Inflammatory macrophage treated with lipopolysaccharide for 1 hour (primary cell): ENCODE data around the gene KDM4C.

Experiments used
- DNase-seq, 2 donors: peaks; one replicate each; pipeline ENCODE4 v3.0.0-alpha.2; 2020 to 2022

Gene KDM4C

DNA sequence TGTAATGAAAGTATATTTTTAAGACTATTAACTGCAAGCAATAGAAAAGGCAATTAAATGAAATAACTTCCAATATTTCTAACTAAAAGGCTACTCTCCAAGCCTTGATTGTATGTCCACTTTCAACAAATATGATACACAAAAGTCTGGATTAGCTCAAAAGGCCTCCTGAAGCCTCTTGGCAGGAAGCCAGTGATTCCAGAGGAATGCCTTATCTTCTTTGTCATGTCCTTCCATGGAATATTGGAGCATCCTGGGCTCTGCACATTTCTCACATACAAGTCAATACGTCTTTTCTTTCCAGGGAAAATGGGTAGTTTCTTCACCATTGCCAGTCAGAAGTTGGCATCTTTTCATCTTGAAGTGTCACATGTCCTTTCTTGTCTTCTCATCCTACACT lies 357.8 kb downstream of the KDM4C start:
- DNase-seq: no peak

DNA sequence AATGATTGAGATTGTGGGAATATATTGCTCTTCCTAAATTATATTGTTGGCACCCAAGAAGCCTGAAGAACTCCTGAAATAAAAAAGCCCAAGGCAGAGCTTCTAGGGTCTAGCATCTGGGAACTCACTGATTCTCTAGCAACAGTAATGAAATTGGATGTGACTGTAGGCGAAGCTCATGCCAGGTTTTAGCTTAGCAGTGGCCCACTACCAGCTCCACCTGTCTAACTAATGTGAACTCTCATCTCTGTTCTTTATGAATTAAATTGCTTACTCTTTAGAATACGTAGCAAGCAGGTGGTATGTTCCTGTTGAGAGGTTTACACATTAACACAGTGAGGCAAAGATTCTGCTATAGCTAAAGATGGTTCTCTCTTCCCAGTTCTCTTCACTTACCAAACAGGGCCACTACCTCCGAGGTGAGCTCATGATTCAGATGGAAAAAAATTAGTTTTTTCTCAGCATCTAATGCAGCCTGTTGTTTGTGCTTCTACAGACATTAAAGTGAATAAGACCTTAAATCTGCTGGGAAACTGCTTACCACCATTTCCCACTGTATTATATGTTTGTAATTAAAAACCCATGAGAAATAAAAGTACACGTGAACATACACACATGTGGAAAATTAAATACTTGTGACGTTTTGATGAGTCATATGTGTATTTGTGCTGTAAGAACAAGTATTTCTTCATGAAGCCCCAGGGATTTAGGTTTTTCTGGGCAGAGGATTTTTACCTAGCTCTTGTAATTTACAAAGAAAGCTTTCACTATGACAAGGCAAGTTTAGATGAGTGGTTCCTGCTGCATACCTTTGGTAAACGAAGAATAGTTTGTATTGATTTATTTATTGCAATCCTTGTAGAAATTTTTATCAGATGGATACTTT lies 360.1 kb downstream of the KDM4C start:
- no peak for DNase-seq

DNA sequence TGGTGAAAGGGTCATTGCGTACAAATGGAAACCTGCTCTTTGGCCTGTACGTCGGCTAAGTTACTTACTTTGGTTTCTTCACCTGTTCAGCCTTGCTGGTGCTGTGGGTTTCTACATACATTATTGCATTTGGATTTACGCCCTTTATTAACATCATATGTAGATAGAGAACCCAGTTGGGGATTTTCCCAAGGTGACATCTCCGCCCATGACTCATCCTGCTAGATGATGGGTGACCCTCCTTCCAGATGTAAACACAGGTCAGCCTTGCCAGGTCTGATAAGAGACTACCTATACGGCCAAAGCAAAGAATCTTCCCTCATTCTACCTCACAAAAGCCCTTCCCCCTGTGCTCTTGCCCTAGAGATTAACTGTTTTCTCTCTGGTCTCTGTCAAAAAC lies 360.9 kb downstream of the KDM4C start:
- DNase-seq: no peak

DNA sequence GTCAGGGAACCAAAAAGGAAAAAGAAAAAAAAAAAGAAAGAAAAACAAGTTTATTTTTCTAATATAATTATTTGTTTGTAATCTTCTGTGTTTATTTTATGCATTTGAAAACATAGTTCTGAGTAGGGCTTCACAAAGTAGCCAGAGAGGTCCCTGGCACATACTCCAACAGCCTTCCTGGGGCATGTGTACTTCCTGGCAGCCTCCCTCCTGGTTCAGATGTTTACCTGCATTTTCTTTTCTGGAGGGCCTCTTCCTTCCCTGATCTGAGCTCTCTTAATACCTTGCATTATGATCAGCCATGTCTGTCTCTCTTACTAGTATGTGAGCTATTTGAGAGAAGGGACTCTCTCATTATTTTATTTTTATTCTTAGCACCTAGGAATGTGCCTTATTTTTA lies 361.8 kb downstream of the KDM4C start:
- no peak for DNase-seq

DNA sequence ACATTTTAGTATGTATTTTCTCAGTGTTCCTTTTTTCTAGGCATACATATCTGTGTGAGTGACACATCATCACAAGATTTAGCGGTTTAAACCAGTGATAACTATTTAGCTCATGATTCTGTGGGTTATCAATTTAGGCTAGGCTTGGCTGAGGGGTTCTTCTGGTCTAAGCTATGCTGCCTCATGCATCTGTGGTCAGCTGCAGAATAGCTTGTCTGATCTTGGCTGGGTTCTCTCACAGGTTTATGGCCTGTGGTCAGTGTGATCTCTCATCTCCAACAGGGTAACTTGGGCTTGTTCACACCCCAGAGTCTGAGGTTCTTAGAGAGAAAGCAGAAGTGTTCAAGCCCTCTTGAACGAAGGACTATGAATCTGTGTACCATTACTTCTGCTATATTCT lies 363.3 kb downstream of the KDM4C start:
- peak in 1 of 2 donors; percentile 1 for DNase-seq

DNA sequence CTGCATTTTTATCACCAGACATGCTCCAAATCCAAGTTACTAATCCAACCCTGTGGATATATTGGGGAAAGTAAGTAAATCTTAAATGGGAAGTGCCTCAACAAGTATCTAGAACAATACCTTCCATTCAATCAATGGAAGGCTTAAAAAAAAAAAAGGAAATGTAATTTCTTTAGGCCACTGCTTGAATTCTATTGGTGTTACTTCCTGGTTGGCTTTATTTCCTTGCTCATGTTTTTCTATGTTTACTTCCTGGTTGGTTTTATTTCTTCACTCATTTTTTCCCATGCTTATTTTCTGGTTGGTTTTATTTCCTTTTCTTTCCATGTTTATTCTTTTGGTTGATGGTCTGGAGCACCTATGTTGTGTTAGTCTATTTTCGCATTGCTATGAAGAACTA lies 363.9 kb downstream of the KDM4C start:
- no peak for DNase-seq

DNA sequence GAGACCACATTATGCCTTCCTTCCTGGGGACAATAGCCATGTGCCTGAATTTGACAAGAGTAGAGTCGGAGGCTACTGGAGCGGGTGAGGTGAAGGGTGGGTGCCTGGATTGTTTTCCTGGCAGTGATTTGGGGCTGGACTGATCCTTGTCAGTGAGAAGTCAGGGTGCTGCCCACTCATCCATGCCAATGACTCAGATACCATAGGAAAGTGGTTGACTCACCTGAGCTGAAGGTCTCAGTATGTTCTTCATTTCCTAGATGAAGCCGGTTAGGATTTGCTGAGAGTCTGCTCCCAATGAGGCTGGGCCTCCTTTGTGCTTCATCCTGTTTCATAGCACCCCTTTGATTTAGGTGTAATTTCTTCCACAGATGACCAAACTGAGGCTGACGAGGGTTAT lies 366.0 kb downstream of the KDM4C start:
- DNase-seq: no peak

DNA sequence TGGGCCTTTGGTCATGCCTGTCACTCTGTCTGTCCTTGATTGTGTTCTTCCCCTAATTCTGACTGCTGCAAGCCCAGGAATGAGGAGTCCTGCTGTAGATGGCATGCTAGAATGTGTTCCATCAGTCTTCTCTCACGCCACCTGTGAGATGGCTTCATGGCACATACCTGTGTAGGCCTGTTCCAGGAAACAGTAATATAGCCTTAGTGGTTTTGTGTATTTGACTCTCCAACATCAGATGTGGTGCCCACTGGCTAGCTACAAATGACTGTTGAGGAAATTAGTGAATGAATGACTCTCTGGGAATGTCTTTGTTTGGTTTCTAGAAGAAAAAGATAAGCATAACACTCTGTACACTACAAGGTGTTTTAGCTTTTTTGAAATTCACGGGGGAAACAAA lies 367.5 kb downstream of the KDM4C start:
- no peak for DNase-seq

DNA sequence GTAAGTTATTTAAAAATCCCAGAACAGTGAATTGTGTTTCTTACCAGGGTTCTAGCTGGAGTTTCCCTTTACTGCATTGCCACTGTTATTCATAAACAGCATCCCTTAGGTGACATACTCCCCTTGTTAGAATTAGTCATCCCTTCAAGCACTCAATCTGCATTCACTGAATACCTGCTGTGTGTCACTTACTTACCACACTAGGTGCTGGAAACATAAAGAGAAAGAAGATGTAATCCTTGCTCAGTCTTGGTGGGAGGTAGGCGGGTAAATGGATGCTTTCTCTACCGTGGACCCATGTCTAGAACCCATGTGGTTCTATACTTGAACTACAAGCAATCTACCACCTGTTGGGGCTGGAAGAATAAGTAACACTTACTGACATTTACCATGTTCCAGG lies 371.6 kb downstream of the KDM4C start:
- no peak for DNase-seq

DNA sequence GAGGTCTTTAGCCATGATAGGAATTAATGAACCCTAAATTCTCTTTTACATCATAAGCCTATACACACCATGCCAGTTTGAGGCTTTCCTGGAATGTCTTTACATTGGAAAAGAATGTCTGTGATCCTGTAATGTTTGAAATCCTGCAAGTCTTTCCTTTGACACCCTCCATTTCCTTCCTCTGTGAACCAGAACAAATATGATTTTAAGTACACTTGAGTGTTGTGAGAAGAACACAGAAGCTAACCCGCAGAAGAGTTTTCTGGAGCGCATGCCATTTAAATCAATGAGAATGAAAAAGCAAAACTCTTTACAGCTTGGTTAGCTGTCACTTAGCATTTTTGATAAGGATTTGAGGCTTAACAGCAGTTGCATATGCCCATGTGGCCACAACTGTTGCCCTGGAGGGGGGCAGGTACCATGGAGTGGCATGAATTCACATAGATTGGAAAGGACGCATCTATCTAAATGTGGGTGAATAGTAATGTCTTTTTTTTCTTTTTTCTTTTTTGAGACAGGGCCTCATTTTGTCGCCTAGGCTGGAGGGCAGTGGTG lies 372.6 kb downstream of the KDM4C start:
- no peak for DNase-seq

DNA sequence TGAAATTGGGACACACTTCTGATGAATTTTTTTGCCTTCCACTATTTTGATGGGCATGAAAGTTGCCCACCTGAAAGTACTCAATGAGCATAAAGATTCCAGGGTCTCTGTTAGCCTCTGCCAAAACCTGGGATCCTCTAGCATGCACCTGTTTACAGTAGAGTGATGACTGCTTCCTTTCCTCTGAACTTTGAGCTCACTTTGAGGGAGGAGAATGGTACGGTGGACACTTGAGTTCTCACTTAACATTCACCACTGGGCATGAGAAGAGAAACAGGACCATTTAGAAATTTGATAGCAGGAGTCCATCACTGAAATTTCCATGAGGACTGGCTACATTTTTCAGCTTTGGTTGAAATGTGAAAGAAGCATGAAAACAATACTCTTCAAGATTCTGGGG lies 374.8 kb downstream of the KDM4C start:
- DNase-seq: no peak

DNA sequence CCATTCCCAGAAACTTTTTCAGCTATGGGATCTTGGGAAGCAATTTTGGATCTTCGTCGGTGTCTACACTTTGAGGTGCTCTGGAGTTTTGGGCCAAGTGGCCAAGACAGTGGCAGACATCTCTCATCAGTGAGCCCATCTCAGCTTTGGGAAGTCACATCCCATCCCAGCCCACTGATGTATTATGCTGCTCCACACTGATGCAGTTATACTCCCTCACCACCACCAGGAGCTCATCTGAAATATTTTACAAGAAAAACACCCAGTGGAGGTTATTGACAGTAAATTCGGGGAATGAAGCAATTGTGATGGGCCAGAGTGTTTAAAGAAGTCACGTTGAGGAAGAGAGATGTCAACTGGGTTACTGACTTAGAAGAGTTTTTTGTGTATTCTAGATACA lies 378.0 kb downstream of the KDM4C start:
- no peak for DNase-seq

DNA sequence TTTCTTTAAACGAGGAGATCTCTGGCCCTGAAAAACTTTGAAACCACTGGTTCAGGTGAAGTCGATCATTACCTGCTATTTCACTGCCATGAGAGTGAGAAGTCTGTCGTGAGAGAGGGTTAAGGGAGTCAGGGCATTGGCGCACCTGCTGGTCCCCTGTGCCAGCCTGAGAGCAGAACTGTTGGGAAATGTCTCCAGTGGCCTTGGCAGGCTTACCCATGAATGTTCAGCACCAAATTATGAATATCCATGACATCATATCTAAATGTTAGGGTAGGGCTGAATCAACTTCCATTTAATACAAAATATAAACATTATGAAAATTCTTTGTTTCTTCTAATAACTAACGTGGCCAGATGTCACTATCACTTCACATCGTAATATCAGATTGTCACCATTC lies 379.3 kb downstream of the KDM4C start:
- DNase-seq: no peak

DNA sequence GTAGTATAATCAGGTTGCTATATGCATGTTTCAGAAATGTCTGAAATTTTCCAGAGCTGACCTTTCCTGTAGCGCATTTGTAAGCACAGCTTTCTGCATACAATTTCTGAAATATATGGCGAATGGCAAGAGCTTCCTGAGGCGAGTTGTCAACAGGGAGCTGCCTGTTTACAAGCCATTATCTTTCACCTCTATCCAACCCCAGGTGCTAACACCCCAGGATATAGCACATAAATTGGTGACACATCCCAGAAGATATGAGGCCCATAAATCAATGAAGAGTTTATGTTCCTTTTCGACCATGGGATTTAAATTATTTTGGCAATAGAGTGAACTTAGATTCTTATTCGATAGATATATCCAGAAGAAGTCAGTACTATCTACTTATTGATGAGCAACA lies 379.8 kb downstream of the KDM4C start:
- no peak for DNase-seq

DNA sequence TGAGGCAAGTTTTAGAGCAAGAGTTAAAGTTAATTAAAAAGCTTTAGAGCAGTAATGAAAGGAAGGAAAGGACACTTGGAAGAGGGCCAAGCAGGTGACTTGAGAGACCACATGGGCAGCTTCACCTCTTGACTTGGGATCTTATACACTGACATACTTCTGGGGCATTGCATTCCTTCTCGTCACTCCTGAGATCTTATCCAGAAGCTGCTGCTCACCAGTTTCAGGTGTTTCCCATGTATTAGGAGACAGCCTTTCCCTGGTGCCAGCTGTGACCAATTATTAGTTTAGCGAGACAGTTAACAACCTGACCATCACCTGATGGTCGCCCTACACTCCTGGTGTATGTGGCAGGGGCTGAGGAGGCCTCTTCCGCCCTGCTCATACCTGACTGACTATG lies 382.1 kb downstream of the KDM4C start:
- no peak for DNase-seq

DNA sequence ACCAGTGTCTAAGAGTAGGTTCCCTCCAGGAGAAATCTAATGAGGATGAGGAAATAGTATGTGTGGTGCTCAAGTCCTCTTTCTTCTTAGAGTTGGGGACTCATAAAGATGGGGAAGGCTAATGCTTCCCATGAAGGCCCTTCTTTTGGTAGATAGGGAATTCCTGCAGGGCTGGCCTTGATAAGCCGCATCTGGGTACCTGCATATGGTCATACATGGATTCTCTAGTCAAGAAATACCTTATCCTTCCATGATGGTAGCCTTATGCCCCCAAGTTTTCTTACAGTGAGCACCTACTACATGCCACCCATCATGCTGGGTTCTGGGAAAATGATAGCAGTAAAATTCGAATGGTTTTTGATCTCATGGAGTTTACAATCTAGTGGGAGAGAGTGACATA lies 382.6 kb downstream of the KDM4C start:
- DNase-seq: no peak

DNA sequence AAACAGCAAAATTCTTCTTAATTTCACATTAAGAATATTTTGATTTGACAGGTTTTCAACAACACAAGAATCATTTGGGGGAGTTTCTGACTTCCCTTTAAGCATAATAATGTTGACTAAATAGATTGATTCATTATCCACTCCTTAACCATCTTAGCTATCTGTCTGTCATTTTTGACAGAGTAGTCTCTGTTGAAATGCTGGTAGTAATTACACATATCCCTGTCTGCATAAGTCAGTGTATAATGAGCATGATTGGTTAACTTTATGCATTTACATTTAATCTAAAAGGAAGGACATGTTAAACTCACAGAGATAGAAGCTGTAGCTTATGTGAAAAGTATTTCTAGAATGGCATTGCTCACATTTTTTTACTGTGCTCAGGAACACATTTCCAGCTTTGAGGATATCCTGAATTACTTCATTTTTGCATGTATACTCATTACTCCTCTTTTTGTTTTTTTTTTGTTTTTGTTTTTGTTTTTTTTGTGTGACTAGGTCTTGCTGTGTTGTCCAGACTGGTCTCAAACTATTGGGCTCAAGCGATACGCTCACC lies 385.9 kb downstream of the KDM4C start:
- peak in 1 of 2 donors; percentile 11 for DNase-seq

DNA sequence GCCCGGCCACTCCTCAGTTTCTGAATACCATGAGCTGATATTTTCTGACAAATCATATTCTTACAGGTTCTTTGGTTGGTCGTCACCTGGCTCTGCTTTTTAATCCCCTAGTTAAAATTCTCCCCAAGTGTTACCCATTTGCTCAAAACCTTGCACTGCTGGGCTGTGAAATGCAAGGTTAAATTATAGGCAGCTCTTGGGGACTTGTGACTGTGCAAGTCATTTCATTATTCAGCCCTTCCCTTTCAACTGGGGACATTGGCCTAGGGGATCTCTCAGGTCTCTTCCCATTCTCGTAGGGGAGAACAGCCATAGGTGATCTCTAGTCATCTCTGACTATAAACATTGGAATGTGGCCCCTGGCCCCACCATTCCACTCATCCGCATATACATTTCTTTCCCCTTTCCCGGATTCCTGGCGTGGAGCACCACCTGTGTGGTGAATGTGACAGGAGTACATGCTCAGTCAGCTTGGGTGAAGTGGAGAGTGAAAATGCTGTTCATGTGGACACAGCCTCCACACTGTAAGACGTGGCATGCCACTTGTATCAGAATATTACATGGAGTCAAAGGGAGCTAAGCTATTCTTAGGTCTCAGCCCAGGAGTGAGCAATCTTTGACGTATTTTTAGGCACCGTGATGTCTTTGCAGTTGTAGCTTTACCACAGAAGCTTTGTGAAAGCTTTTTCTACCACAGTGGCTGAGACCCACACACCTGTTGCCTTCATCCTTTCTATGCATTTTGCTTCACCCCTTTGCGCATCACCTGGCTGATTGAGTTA lies 386.7 kb downstream of the KDM4C start:
- no peak for DNase-seq

DNA sequence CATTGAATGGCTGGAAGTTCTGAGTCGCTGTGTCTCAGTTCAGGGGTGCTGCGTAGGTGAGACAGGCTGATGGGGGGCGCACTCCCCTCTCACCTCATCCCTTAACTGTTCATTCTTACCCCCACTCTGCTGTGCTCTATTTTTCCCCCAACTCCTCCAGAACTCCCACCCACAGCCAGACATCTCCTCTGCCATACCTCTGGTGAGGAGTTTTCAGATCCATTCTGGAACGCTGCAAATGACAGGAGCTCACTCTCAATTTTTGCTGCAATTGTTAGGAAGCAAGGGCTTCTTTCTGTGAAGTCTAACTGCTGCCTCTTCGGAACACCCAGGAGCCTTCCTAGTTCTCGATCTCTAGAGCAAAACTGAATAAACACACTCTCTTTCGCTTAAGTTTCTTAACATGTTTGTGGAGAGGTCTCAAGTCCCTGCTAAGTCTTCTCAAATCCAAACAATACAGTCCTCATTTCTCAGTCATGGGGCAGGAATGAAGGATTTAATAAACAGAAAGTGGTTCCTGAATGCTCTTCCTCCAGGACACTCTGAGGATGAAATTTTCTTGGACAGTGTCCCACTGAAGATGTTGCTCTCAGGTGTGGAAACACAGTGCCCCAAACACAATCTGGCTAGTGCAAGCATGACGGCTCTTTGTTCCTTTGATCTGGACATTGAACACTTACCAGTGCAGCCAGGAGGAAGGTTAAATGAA lies 387.7 kb downstream of the KDM4C start:
- DNase-seq: no peak

DNA sequence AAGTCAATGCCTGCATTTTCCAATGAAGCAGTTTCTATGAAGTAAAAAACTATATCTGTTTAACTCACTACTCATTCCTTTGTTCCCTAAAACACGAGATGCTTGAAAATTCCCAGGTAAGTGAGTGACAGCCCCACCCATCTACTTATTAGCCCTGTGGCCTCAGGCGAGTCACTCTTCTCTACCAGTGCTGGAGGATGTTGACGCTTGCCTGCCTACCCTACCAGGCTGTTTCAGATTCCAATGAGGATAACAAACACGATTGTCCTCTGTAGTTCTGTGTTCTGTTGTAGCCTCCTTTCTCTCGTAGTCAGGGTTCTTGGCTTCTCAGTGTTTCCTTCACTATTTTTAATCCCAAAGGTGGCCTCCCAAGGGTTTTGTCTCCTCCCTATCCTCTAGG lies 388.8 kb downstream of the KDM4C start:
- no peak for DNase-seq

DNA sequence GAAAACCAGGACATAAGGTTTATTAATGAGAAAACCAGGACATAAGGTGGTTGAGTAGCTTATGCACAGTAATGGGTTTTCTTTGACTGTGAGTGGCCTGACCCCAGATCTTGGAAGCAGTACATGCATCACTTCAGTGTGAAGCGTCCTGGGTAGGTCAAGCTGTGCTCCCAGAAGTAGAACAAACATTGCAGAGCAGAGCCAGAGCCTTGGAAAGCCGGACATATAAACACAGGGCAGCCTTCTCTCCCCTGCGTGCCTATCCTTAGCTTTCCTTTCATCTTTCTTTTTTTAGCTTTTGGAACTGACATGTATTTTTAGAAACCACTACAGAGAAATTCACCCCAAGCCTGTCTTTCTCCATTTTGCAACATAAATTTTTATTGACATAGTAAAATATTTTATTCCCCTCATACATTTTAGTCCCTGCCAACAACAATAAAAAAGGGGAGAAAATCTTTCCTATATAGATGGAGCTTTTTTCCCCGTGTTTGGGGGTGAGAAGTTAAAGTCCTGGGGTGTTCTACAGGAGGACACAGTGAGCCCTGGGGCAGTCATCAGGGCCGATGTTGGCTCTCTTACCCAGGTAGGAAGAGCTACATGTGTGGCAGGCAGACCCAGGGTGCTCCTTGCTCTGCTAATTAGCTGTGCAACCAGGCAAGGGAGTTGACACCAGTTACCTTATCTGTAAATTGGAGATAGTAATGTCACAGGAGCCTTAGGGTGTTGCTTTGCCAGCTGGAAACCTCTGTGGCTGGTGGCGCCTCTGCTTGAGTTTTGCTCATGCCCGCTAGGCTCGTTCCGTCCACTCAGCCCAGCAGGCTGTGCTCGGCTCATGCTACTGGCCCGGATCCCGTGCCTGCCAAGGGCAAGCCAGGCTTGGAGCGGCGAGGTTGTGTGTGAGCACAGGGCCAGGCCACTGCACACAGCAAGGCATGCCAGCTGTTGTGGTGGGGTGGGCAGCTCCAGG lies 389.6 kb downstream of the KDM4C start:
- DNase-seq: no peak

DNA sequence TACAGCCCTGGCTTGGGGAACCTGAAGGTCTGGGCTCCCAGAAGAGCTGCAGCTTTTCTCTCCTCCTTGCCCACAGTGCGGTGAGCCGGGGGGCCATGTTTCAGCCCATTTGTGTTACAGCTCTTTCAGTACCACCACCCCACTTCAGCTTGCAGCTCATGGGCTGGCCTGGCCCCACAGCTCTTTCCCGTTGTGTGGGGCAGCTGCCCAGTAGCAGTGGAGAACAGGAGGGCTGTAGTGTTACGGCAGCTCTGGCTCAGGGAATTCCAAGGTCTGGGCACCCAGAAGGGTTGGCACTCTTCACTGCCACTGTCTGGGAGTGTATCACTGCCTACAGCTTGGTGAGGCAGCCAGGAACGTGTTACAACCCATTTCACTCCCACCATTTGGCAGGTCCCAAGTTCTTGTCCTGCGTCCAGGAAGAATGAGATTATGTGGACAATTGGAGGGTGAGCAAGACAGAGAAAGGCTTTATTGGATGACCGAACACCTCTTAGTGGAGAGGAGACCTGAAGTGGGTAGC lies 390.5 kb downstream of the KDM4C start:
- no peak for DNase-seq
